Smooth muscle cell (in vitro differentiated cells): ENCODE data around the gene DGKB. TPM values are rescaled to one million over a fixed set of nuclear protein-coding genes. Genes with fewer than 3 reads are reported as not detected.

Source experiments
- DNase-seq: peaks from one replicate; lab custom pipeline; 2025; ENCODE audit not compliant: unreplicated experiment; lab: John Stamatoyannopoulos, UW
- H2AFZ ChIP-seq: fragments of 200-600 bp; sonication (generic); 2 replicates; pipeline ENCODE4 v1.6.0; 2016; ENCODE audit warnings: antibody characterized with exemption, low read depth, mild to moderate bottlenecking
- H3F3A ChIP-seq: fragments of 200-600 bp; sonication (generic); 2 replicates; pipeline ENCODE4 v1.6.0; 2017; ENCODE audit warnings: antibody characterized with exemption, low read depth
- H3K27ac ChIP-seq: fragments of 200-600 bp; sonication (generic); 2 replicates; pipeline ENCODE4 v1.5.1; 2016; ENCODE audit warnings: low read depth, mild to moderate bottlenecking
- H3K27me3 ChIP-seq: fragments of 200-600 bp; sonication (generic); 2 replicates; pipeline ENCODE4 v1.6.1; 2016; ENCODE audit warnings: low read depth, mild to moderate bottlenecking
- H3K36me3 ChIP-seq: fragments of 200-600 bp; sonication (generic); 2 replicates; pipeline ENCODE4 v1.5.1; 2016; ENCODE audit warnings: low read depth
- H3K4me1 ChIP-seq: fragments of 200-600 bp; sonication (generic); 2 replicates; pipeline ENCODE4 v1.5.1; 2016; ENCODE audit warnings: low read depth
- H3K4me2 ChIP-seq: fragments of 200-600 bp; sonication (generic); 2 replicates; pipeline ENCODE4 v1.6.0; 2016; ENCODE audit warnings: mild to moderate bottlenecking
- H3K4me3 ChIP-seq: fragments of 200-600 bp; sonication (generic); 2 replicates; pipeline ENCODE4 v1.5.1; 2016; ENCODE audit warnings: mild to moderate bottlenecking
- H3K79me2 ChIP-seq: fragments of 200-600 bp; sonication (generic); 2 replicates; pipeline ENCODE4 v1.6.0; 2016; ENCODE audit warnings: low read depth, mild to moderate bottlenecking
- H3K9ac ChIP-seq: fragments of 200-600 bp; sonication (generic); 2 replicates; pipeline ENCODE4 v1.6.0; 2016; ENCODE audit warnings: low read depth
- H3K9me3 ChIP-seq: fragments of 200-600 bp; sonication (generic); replicated peaks from 2 replicates; pipeline ENCODE4 v1.5.1; 2016; ENCODE audit warnings: low read depth
- H4K20me1 ChIP-seq: fragments of 200-600 bp; sonication (generic); 2 replicates; pipeline ENCODE4 v1.6.0; 2016; ENCODE audit warnings: low read depth
- WGBS: methylation state at CpG from one replicate; pipeline ENCODE4 v1.1.7; 2016; ENCODE audit warnings: low lambda C conversion rate; 5-methylcytosine and 5-hydroxymethylcytosine counted together
- polyA plus RNA-seq: library from polyadenylated mRNA; unstranded; fragments of >200 nt; fragmentation: Nextera tagmentation; extraction: Ambion mirVana; gene quantifications from 2 replicates; pipeline ENCODE4 v1.2.1, GENCODE V29; 2016
- total RNA-seq: library from RNA; depleted of rRNA; stranded (reverse); fragments of >200 nt; gene quantifications from 2 replicates; pipeline ENCODE4 v1.2.3, GENCODE V29; 2014
- TF ChIP-seq, protein P1 (sequence below): fragments of 200-600 bp; sonication (generic); IDR thresholded peaks from 2 replicates; pipeline ENCODE4 v1.5.1; 2017; ENCODE audit warnings: borderline replicate concordance, mild to moderate bottlenecking, antibody characterized with exemption; ENCODE audit not compliant: insufficient read depth, poor library complexity, severe bottlenecking

The DGKB gene
- total and polyA plus RNA-seq, 2 experiments from 2014 or later: not detected

DNA sequence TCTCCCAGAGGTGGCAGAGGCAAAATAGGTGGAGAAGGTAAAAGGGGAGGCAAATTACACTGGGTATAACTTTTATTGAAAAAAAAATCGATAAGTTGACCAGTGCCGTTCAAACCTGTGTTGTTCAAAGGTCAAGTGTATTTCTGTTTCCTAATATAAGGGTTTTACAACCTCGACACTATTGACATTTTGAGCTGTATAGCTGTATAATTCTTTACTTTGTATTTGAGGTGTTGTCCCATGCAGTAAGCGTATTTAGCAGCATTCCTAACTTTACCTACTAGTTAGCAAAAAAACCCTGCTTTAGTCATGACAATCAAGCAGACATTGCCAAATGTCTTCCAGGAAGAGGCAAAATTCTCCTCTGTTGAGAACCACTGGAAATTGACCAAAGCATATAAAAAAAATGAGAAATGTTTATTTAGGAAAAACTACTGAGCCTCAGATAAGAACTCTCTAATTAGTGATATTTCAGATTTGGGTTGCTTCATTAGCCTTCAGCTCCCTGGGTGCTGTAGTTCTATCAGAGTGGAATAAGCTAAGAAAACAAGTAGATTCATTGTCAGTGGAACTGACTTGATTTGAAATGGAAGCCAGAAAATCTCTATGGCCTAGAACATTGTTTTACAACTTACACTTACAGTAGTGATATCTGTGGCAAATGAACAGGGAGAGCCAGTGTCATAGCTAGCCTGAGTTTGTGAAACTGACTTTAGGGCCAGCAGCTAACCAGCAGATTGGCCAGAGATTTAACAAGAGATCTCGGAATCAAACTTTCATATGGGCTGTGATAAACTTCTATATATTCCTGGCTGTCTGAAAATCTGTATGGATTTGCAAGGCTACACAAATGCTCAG lies 331.6 kb downstream of the DGKB start:
- H3K9ac ChIP-seq: no peak overlapping the region
- H3K9me3 ChIP-seq: no peaks in the 10 kb centered on the region
- H2AFZ ChIP-seq: no peak overlapping the region
- H3F3A ChIP-seq: no peaks in the 10 kb centered on the region
- H4K20me1 ChIP-seq: no peaks in the 10 kb centered on the region
- no peak overlapping the region for H3K4me2 ChIP-seq
- 88% methylated on average over 5 of the region's 5 CpGs for WGBS
- DNase-seq: no peak
- H3K27ac ChIP-seq: no peak overlapping the region
- H3K4me1 ChIP-seq: no peaks in the 10 kb centered on the region
- H3K4me3 ChIP-seq: no peak overlapping the region
- H3K36me3 ChIP-seq: no peaks in the 10 kb centered on the region
- no peaks in the 10 kb centered on the region for H3K27me3 ChIP-seq
- TF ChIP-seq, protein P1, sequence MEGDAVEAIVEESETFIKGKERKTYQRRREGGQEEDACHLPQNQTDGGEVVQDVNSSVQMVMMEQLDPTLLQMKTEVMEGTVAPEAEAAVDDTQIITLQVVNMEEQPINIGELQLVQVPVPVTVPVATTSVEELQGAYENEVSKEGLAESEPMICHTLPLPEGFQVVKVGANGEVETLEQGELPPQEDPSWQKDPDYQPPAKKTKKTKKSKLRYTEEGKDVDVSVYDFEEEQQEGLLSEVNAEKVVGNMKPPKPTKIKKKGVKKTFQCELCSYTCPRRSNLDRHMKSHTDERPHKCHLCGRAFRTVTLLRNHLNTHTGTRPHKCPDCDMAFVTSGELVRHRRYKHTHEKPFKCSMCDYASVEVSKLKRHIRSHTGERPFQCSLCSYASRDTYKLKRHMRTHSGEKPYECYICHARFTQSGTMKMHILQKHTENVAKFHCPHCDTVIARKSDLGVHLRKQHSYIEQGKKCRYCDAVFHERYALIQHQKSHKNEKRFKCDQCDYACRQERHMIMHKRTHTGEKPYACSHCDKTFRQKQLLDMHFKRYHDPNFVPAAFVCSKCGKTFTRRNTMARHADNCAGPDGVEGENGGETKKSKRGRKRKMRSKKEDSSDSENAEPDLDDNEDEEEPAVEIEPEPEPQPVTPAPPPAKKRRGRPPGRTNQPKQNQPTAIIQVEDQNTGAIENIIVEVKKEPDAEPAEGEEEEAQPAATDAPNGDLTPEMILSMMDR: no peak
- H3K79me2 ChIP-seq: no peaks in the 10 kb centered on the region

DNA sequence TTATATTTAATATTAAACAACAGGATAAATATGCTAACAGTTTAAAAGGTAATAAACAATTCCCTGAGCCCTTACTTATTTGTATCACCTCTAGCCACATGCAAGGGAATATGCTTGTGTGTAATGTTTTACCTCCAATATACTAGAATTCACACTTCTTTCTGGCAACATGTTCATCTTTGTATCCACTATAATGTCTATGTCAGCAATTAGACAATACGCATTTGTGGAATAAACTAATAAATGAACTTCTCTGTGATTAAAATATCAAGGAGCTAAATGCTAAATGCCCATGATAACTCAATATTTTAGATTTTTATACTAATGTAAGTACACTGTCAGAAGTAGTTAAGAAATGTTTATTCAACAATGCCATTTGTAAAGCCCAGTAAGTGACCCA lies 350.5 kb downstream of the DGKB start:
- Histone ChIP-seq H3K36me3 (no peaks in the 10 kb centered on the region), H3K27me3 (no peaks in the 10 kb centered on the region), H3K4me1 (no peaks in the 10 kb centered on the region), H3K4me2 (no peak overlapping the region), H3K27ac (no peak overlapping the region), H4K20me1 (no peaks in the 10 kb centered on the region), H3K79me2 (no peaks in the 10 kb centered on the region), H3F3A (no peaks in the 10 kb centered on the region), H2AFZ (no peak overlapping the region), H3K9ac (no peak overlapping the region), H3K4me3 (no peak overlapping the region), H3K9me3 (no peaks in the 10 kb centered on the region)
- DNase-seq: no peak
- TF ChIP-seq, protein P1: no peak
- WGBS: 98% methylated on average over 1 of the region's 1 CpG

DNA sequence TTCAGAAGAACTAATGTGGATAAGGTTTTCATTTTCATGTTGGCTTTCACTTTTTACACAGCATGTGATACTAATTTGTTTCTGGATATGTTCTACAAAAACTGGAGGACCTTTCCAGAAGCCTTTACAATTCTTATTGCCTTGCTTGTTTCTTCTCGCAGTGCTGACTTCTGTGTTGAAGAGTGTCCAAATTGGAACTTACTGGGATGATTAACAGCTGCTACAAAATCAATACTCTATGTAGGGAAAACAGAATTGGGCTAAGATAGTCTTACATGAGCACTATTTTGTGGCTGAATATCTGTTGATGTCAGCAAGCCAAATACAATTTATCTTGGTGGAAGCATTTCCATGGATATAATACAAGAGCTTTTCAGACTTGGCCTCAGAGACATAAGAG lies 351.2 kb downstream of the DGKB start:
- Histone ChIP-seq H3K36me3 (no peaks in the 10 kb centered on the region), H4K20me1 (no peaks in the 10 kb centered on the region), H3K27me3 (no peaks in the 10 kb centered on the region), H3K4me1 (no peaks in the 10 kb centered on the region), H3F3A (no peaks in the 10 kb centered on the region), H3K4me3 (no peak overlapping the region), H3K79me2 (no peaks in the 10 kb centered on the region), H3K4me2 (no peak overlapping the region), H3K27ac (no peak overlapping the region), H2AFZ (no peak overlapping the region), H3K9me3 (no peaks in the 10 kb centered on the region), H3K9ac (no peak overlapping the region)
- TF ChIP-seq, protein P1: no peak
- DNase-seq: no peak
- WGBS: 90% methylated on average over 1 of the region's 1 CpG

DNA sequence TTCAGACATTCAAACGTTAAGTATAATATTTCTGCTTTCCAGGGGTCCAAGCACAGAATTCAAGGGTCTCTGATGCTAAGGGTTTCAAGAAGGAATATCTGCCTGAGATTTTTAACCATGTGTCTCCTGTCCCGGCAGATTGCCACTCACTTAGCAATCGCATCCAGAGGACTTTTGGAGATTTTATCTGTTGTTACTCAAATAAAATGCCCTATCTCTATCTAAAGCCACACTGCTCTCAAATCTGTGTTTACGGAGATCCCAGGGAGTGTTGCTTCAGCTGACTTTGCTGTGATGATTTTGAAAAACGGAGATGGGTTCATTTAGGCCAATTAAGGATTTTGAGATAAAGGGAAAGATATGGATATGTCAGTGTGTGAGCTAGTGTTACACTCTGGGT lies 359.9 kb downstream of the DGKB start:
- Histone ChIP-seq H3K27me3 (no peaks in the 10 kb centered on the region), H3F3A (no peaks in the 10 kb centered on the region), H3K4me3 (no peak overlapping the region), H3K36me3 (no peaks in the 10 kb centered on the region), H3K79me2 (no peaks in the 10 kb centered on the region), H3K4me2 (no peak overlapping the region), H3K4me1 (no peaks in the 10 kb centered on the region), H3K9ac (no peak overlapping the region), H3K9me3 (no peaks in the 10 kb centered on the region), H4K20me1 (no peaks in the 10 kb centered on the region), H3K27ac (no peak overlapping the region), H2AFZ (no peak overlapping the region)
- TF ChIP-seq, protein P1: no peak
- WGBS: 33% methylated on average over 5 of the region's 5 CpGs
- DNase-seq: no peak
